Adipocyte (in vitro differentiated cells): Measurements from ENCODE around the gene TGFBR1.

Source experiments
- DNase-seq: peaks from one replicate; pipeline ENCODE4 v3.0.0-alpha.2; 2015; ENCODE audit warnings: low read depth
- H3K27me3 ChIP-seq: replicated peaks from 2 replicates; pipeline ENCODE4 v1.7.0; 2013; ENCODE audit warnings: mild to moderate bottlenecking, low read length, moderate library complexity; ENCODE audit not compliant: control insufficient read depth, insufficient read depth
- H3K36me3 ChIP-seq: 2 replicates; pipeline ENCODE4 v1.7.0; 2013; ENCODE audit warnings: low read length, mild to moderate bottlenecking, moderate library complexity; ENCODE audit not compliant: control insufficient read depth, insufficient read depth, severe bottlenecking
- H3K4me1 ChIP-seq: 2 replicates; pipeline ENCODE4 v1.7.0; 2013; ENCODE audit warnings: mild to moderate bottlenecking, low read length, moderate library complexity; ENCODE audit not compliant: control insufficient read depth, insufficient read depth
- H3K4me3 ChIP-seq: 2 replicates; pipeline ENCODE4 v1.7.0; 2013; ENCODE audit warnings: mild to moderate bottlenecking, low read length, moderate library complexity
- H3K9ac ChIP-seq: 2 replicates; pipeline ENCODE4 v1.7.0; 2013; ENCODE audit warnings: mild to moderate bottlenecking, low read length, moderate library complexity
- H3K9me3 ChIP-seq: 2 replicates; pipeline ENCODE4 v1.7.0; 2013; ENCODE audit warnings: mild to moderate bottlenecking, low read length, moderate library complexity; ENCODE audit not compliant: control insufficient read depth

Gene TGFBR1

DNA sequence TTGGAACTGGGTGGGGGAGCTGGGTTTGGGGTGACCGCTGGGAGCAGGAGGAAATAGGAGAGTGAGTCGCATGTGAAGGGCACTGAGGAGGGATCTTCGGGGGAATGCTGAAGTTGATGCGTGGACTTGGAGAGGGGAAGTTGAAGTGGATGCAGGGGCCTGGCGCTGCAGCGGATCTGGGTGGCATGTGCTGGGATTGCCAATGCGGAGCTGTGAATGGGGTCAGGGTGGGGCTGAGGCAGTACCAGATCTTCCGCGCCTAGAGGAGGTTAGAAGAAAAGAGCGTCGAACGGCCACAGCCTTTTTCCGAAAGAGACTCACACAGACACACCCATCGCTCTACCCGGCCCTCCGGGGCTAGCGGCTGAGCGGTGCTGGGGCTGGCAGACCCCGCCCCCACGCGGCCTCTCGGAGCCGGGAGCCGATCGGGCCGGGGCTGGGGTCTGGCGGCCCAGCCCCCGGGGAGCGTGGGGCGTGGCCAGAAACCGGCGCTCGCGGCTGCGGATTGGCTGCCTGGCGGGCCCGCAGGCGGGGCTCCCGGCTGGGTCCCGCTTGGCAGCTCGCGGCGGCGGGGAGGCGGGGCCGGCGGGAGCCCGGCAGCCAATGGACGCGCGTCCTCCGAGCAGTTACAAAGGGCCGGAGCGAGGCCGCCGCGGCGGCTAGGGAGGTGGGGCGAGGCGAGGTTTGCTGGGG, at the start of gene TGFBR1:
Gene TGFBR1, plus strand, starts transcription at position 655 of the 693 bp plus-strand sequence. CDS start 93 bp downstream, outside the sequence.
- DNase-seq, result peak; percentile 98
- H3K36me3 ChIP-seq, result no peaks in the 10 kb centered on the region
- H3K9me3 ChIP-seq, result no peaks in the 10 kb centered on the region
- H3K4me1 ChIP-seq, result peaks cover 48% of the 10 kb centered on the region
- H3K27me3 ChIP-seq, result no peaks in the 10 kb centered on the region
- H3K9ac ChIP-seq, result peak within 1 kb of the TSS; percentile 90
- H3K4me3 ChIP-seq, result peak within 1 kb of the TSS; percentile 89

DNA sequence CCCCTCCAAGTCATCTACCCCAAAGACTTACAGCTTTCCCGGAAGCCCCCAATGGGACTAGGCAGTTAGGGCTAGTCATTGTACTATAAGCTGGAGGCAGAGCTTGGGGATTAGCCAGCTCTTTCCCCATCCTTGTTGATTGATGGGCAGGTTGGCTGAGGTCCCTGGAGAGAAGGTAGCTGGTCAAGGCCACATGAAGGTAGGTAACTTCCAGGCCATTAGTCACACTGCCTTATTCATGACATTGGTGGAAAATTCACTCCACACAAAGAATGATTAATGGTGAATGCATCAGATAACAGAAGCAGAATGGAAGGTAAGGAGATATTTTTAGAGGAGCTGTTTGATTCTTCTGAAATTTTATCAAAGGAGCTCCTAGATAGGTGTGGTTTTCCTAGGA, 49.5 kb upstream of the TGFBR1 start:
- H3K4me3 ChIP-seq, result no peak overlapping the region
- H3K9ac ChIP-seq, result no peak overlapping the region
- no peaks in the 10 kb centered on the region for H3K27me3 ChIP-seq
- H3K36me3 ChIP-seq, result peaks cover 67% of the 10 kb centered on the region
- no peak for DNase-seq
- peaks cover 12% of the 10 kb centered on the region for H3K4me1 ChIP-seq
- H3K9me3 ChIP-seq, result no peaks in the 10 kb centered on the region

DNA sequence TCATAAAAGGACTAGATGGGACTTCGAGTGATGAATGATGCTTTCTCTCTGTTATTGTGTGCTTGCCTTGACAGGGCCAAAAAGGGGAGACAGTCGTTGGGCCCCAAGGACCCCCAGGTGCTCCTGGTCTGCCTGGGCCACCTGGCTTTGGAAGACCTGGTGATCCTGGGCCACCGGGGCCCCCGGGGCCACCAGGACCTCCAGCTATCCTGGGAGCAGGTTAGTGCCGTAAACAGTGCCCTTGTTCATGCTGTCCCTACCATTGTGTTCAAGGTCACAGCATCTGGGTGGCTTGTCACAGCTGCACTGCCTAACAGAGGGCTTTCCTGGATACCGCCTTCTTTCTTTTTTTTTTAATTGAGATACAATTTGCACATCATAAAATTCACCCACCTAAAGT, 48.7 kb upstream of the TGFBR1 start:
- DNase-seq, result no peak
- Histone ChIP-seq H3K4me3 (no peak overlapping the region), H3K4me1 (peaks cover 12% of the 10 kb centered on the region), H3K9me3 (no peaks in the 10 kb centered on the region), H3K36me3 (peaks cover 61% of the 10 kb centered on the region), H3K27me3 (no peaks in the 10 kb centered on the region), H3K9ac (no peak overlapping the region)

DNA sequence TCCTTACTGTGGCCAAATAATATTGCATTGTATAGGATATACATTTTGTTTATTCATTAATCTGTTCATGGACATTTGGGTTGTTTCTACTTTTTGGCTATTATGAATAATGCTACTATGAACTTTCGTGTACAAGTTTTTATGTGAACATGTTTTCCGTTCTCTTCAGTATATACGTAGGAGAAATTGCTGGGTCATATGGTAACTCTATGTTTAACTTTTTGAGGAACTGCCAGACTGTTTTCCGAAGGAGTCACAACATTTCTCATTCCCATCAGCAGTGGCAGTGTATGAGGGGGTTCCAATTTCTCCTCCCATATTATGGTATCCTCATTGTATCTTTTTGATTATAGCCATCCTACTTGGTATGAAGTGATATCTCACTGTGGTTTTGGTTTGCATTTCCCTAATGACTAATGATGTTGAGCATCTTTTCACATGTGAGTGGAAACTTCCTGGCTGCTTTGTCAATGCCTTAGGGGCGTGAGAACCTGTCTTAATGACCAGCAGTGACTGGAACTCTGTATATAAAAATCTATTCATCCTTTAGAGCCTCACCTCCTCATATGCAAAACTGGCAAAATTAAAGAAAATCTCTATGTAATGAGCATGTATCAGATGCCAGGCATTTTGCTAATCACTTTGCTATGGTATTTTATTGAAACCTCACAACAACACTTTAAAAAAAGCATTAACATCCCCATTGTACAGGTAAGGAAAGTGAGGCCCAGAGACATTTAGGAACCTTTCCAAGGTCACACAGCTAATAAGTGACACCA, 47.8 kb upstream of the TGFBR1 start:
- H3K4me1 ChIP-seq, result peaks cover 12% of the 10 kb centered on the region
- H3K27me3 ChIP-seq, result no peaks in the 10 kb centered on the region
- H3K9me3 ChIP-seq, result no peaks in the 10 kb centered on the region
- no peak overlapping the region for H3K4me3 ChIP-seq
- no peak overlapping the region for H3K9ac ChIP-seq
- DNase-seq, result peak; percentile 23
- H3K36me3 ChIP-seq, result peaks cover 59% of the 10 kb centered on the region

DNA sequence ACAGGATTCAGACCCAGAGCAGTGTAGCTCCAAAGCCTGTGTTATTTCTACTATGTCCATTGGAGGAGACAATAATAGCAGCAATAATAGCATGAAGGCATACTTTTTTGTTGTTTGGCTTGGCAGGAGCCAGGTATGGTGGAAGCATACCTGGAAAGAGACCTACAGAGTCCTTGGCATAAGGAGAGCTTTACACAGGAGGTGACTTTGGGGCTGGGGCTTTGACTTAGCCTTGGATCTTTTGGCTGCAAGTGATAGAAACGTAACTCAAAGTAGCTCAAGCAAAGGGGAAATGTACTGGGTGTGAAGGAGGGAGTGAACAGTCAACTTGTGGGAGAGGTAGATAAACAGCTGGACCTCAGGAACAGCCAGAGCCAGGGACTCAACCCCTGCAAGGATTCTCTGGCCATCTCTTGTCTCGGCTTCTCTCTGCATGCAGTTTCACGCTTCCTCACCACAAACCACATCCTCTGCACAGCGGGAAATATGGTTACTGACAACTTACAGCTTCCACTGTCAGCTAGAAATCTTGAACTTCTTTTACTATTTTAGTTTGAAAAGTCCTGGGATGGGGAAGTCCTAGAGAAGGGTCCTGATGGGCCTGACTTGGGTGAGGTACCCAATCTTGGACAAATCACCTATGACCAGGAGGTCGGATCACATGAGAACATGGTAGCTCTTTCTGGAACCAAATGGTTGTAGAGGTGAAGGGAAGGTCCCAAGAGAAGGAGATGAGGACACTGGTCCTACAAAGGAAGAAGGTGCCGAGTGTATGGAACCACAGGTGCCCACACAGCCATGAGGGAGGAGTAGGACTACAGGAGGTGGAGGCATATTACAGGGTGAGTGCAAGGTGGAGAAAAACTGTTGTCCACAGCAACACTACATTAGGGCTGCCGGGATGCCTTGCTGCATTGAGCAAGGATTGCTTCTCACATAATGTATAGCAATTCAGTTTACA, 47.0 kb upstream of the TGFBR1 start:
- H3K4me3 ChIP-seq, result no peak overlapping the region

GRCh38 chr9:99058964-99059921, 45.7 kb upstream of the TGFBR1 start:
- H3K9ac ChIP-seq, result no peak overlapping the region
- H3K9me3 ChIP-seq, result no peaks in the 10 kb centered on the region
- peaks cover 58% of the 10 kb centered on the region for H3K36me3 ChIP-seq
- H3K4me3 ChIP-seq, result no peak overlapping the region
- DNase-seq, result no peak
- H3K4me1 ChIP-seq, result peaks cover 12% of the 10 kb centered on the region
- no peaks in the 10 kb centered on the region for H3K27me3 ChIP-seq

More for the DNA sequence above, 47.0 kb upstream of the TGFBR1 start:
- DNase-seq, result no peak
- Histone ChIP-seq H3K36me3 (peaks cover 60% of the 10 kb centered on the region), H3K27me3 (no peaks in the 10 kb centered on the region), H3K4me1 (peaks cover 12% of the 10 kb centered on the region), H3K9ac (no peak overlapping the region), H3K9me3 (no peaks in the 10 kb centered on the region)

- Histone ChIP-seq H3K9ac (no peak overlapping the region), H3K4me3 (no peak overlapping the region), H3K9me3 (no peaks in the 10 kb centered on the region), H3K36me3 (peaks cover 44% of the 10 kb centered on the region), H3K27me3 (no peaks in the 10 kb centered on the region), H3K4me1 (peaks cover 12% of the 10 kb centered on the region)
- DNase-seq, result no peak
Observed at GRCh38 chr9:99060621-99061020, 44.3 kb upstream of the TGFBR1 start.

DNA sequence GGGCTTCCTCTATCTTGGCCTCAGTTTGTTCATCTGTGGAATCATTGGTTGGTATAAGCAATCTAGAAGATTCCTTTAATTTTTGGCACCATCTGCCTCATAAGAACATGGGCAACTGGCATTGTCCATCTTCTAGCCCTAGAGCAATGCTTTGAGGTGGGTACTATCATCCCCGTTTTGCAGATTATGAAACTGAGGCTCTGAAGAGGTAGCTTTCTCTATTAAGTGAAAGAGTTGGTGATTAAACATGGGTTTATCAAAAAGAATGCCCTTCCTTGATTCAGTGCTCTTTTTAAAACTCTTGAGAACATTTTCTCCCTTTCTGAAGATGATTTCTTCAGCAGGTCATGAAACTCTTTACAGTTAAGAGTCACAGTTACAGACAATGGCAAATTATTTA, 42.4 kb upstream of the TGFBR1 start:
- H3K36me3 ChIP-seq, result peaks cover 36% of the 10 kb centered on the region
- H3K9ac ChIP-seq, result no peak overlapping the region
- DNase-seq, result no peak
- no peaks in the 10 kb centered on the region for H3K27me3 ChIP-seq
- H3K4me1 ChIP-seq, result peaks cover 12% of the 10 kb centered on the region
- no peaks in the 10 kb centered on the region for H3K9me3 ChIP-seq
- H3K4me3 ChIP-seq, result no peak overlapping the region

DNA sequence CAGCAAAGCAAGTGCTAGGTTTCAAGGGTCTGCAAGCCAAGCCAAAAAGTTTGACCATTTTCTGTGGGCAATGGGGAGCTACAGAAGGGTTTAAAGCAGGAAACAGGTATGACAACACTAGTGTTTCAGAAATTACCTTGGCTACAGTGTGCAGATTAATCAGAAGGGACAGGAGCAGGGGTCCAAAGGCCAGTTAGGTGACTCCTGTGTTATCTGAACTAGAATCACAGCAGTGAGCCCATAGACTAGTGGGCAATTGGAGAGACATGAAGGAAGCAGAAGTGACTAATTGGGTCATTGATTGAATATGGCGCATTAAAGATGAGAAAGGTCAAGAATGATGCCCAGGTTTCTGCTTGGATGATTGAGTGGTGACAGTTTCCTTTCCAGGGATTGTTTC, 41.4 kb upstream of the TGFBR1 start:
- Histone ChIP-seq H3K36me3 (peaks cover 40% of the 10 kb centered on the region), H3K9me3 (no peaks in the 10 kb centered on the region), H3K9ac (no peak overlapping the region), H3K4me1 (peaks cover 12% of the 10 kb centered on the region), H3K4me3 (no peak overlapping the region), H3K27me3 (no peaks in the 10 kb centered on the region)
- no peak for DNase-seq

- DNase-seq, result no peak
- Histone ChIP-seq H3K4me1 (no peaks in the 10 kb centered on the region), H3K36me3 (peaks cover 46% of the 10 kb centered on the region)
Observed at GRCh38 chr9:99066571-99066970, 38.3 kb upstream of the TGFBR1 start.

More at GRCh38 chr9:99066571-99066970, 38.3 kb upstream of the TGFBR1 start:
- Histone ChIP-seq H3K4me3 (no peak overlapping the region), H3K9me3 (no peaks in the 10 kb centered on the region), H3K9ac (no peak overlapping the region), H3K27me3 (no peaks in the 10 kb centered on the region)
